H1 (cell line): Measurements from ENCODE around the gene ASAP2. TPM values are rescaled to one million over a fixed set of nuclear protein-coding genes. Genes with fewer than 3 reads are reported as not detected.

Source experiments
- CTCF ChIA-PET: fragments of 300-600 bp; sonication (Branson Sonifier 250); formaldehyde crosslinking; loops from one replicate; lab custom pipeline; 2021; ENCODE audit not compliant: partially characterized antibody; lab: Charles Lee
- POLR2A ChIA-PET: fragments of 300-600 bp; sonication (Branson Sonifier 250); formaldehyde crosslinking; loops from one replicate; lab custom pipeline; 2021; ENCODE audit warnings: inconsistent platforms; ENCODE audit not compliant: partially characterized antibody; lab: Charles Lee
- DNase-seq, 2 experiments: peaks; one replicate each; pipeline versions ENCODE4 v3.0.0 to v3.0.0-alpha.2; 2010 to 2022; ENCODE audit warnings: low spot score in 2 of 2, low read depth in 1 of 2, mixed read lengths in 1 of 2
- FAIRE-seq: peaks from 2 replicates; lab custom pipeline; 2011; peaks lifted over from hg19 to GRCh38; lab: Jason Lieb, UNC
- H2AFZ ChIP-seq: 2 replicates; pipeline ENCODE4 v1.8.1; 2012; ENCODE audit warnings: low read length, inconsistent platforms
- H2AK5ac ChIP-seq: 2 replicates; pipeline ENCODE4 v1.6.1; 2013; ENCODE audit warnings: low read depth, low read length
- H2BK120ac ChIP-seq: replicated peaks from 2 replicates; pipeline ENCODE3; 2013; ENCODE audit warnings: low read depth, low read length, inconsistent platforms
- H2BK12ac ChIP-seq: 2 replicates; pipeline ENCODE4 v1.6.1; 2013; ENCODE audit warnings: low read depth, low read length
- H2BK15ac ChIP-seq: 2 replicates; pipeline ENCODE4 v1.6.1; 2013; ENCODE audit warnings: low read length
- H2BK20ac ChIP-seq: 2 replicates; pipeline ENCODE4 v1.6.1; 2013; ENCODE audit warnings: low read length
- H2BK5ac ChIP-seq: 2 replicates; pipeline ENCODE4 v1.6.1; 2013; ENCODE audit warnings: low read depth, low read length
- H3K14ac ChIP-seq: 2 replicates; pipeline ENCODE4 v1.6.1; 2013; ENCODE audit warnings: inconsistent platforms; ENCODE audit not compliant: insufficient read length
- H3K18ac ChIP-seq: 2 replicates; pipeline ENCODE4 v1.6.1; 2013; ENCODE audit warnings: low read length; ENCODE audit errors: extremely low read depth
- H3K23ac ChIP-seq: 2 replicates; pipeline ENCODE4 v1.6.1; 2013; ENCODE audit warnings: inconsistent platforms; ENCODE audit not compliant: insufficient read length
- H3K23me2 ChIP-seq: 2 replicates; pipeline ENCODE4 v1.6.1; 2013; ENCODE audit warnings: low read depth, low read length
- H3K27ac ChIP-seq: 2 replicates; pipeline ENCODE4 v1.6.1; 2011; ENCODE audit warnings: low read depth, low read length, inconsistent platforms
- H3K27me3 ChIP-seq, 4 experiments: replicated peaks in 1 of 4; 1 replicate in 1 of 4; 2 replicates in 3 of 4; pipeline versions ENCODE4 v1.6.1 to v1.8.1; 2011 to 2013; ENCODE audit warnings: low read length in 3 of 4, mild to moderate bottlenecking in 3 of 4, inconsistent platforms in 2 of 4, mixed read lengths in 2 of 4, moderate library complexity in 1 of 4; ENCODE audit not compliant: control insufficient read depth in 3 of 4, insufficient read depth in 3 of 4; ENCODE audit errors: extremely low read depth in 1 of 4
- H3K36me3 ChIP-seq, 4 experiments: 2 replicates each; pipeline versions ENCODE4 v1.6.1 to v1.8.1; 2011 to 2013; ENCODE audit warnings: mild to moderate bottlenecking in 4 of 4, low read length in 3 of 4, moderate library complexity in 2 of 4, control low read depth in 1 of 4, inconsistent platforms in 1 of 4; ENCODE audit not compliant: insufficient read depth in 4 of 4, control insufficient read depth in 2 of 4
- H3K4ac ChIP-seq: replicated peaks from 2 replicates; pipeline ENCODE3; 2013; ENCODE audit warnings: low read length, low read depth, mixed read lengths, inconsistent platforms; ENCODE audit not compliant: insufficient read length
- H3K4me1 ChIP-seq, 4 experiments: replicated peaks in 1 of 4; 1 replicate in 1 of 4; 2 replicates in 3 of 4; pipeline versions ENCODE4 v1.6.1 to v1.8.1; 2011 to 2013; ENCODE audit warnings: low read length in 3 of 4, inconsistent platforms in 2 of 4, mixed read lengths in 1 of 4; ENCODE audit not compliant: insufficient read depth in 4 of 4, control insufficient read depth in 3 of 4
- H3K4me2 ChIP-seq, 2 experiments: 2 replicates each; pipeline versions ENCODE4 v1.6.1 to v1.8.1; 2011 to 2013; ENCODE audit warnings: low read depth in 2 of 2, low read length in 2 of 2, control low read depth in 1 of 2, inconsistent platforms in 1 of 2, mild to moderate bottlenecking in 1 of 2; ENCODE audit not compliant: insufficient read depth in 1 of 2
- H3K4me3 ChIP-seq, 4 experiments: fragments of 200-600, 300-600 bp in 1 of 4; sonication (generic), shearing (Covaris generic), sonication (Bioruptor Twin) in 1 of 4; 2 replicates each; pipeline versions ENCODE4 v1.5.1 to v1.8.1; 2011 to 2016; ENCODE audit warnings: low read length in 4 of 4, low read depth in 3 of 4, control low read depth in 2 of 4, inconsistent platforms in 2 of 4, mild to moderate bottlenecking in 2 of 4, mixed read lengths in 1 of 4, moderate library complexity in 1 of 4; ENCODE audit not compliant: insufficient read depth in 2 of 4; ENCODE audit errors: extremely low read depth in 1 of 4
- H3K56ac ChIP-seq: replicated peaks from 2 replicates; pipeline ENCODE3; 2013; ENCODE audit warnings: low read depth, mild to moderate bottlenecking, mixed read lengths, low read length, inconsistent platforms; ENCODE audit not compliant: insufficient read length
- H3K79me1 ChIP-seq: 2 replicates; pipeline ENCODE4 v1.6.1; 2013; ENCODE audit warnings: low read depth, low read length, control low read depth
- H3K79me2 ChIP-seq, 2 experiments: 2 replicates each; pipeline versions ENCODE4 v1.6.1 to v1.8.1; 2012 to 2013; ENCODE audit warnings: low read length in 2 of 2, mild to moderate bottlenecking in 2 of 2, inconsistent platforms in 1 of 2; ENCODE audit not compliant: insufficient read depth in 2 of 2, control insufficient read depth in 1 of 2
- H3K9ac ChIP-seq, 4 experiments: replicated peaks in 1 of 4; 1 replicate in 1 of 4; 2 replicates in 3 of 4; pipeline versions ENCODE4 v1.6.1 to v1.8.1; 2011 to 2013; ENCODE audit warnings: low read depth in 3 of 4, low read length in 3 of 4, control low read depth in 2 of 4, mild to moderate bottlenecking in 2 of 4, moderate library complexity in 2 of 4, inconsistent platforms in 1 of 4; ENCODE audit errors: extremely low read depth in 1 of 4
- H3K9me3 ChIP-seq, 2 experiments: 2 replicates each; pipeline versions ENCODE4 v1.6.1 to v1.8.1; 2012 to 2013; ENCODE audit warnings: mild to moderate bottlenecking in 2 of 2, moderate library complexity in 2 of 2, control low read depth in 1 of 2, inconsistent platforms in 1 of 2, low read depth in 1 of 2, low read length in 1 of 2, mixed read lengths in 1 of 2; ENCODE audit not compliant: insufficient read depth in 2 of 2
- H4K20me1 ChIP-seq, 2 experiments: replicated peaks in 1 of 2; 2 replicates each; pipeline versions ENCODE3 to v1.8.1; 2011 to 2013; ENCODE audit warnings: inconsistent platforms in 2 of 2, low read length in 2 of 2, mild to moderate bottlenecking in 1 of 2; ENCODE audit not compliant: insufficient read depth in 2 of 2, control insufficient read depth in 1 of 2
- H4K5ac ChIP-seq: 2 replicates; pipeline ENCODE4 v1.6.1; 2013; ENCODE audit warnings: low read length, low read depth, mixed read lengths, inconsistent platforms; ENCODE audit not compliant: insufficient read length
- H4K8ac ChIP-seq: 2 replicates; pipeline ENCODE4 v1.8.0; 2013; ENCODE audit warnings: mild to moderate bottlenecking, moderate library complexity, low read length, inconsistent platforms; ENCODE audit not compliant: insufficient read depth; ENCODE audit errors: extremely low read depth
- H4K91ac ChIP-seq: replicated peaks from 2 replicates; pipeline ENCODE3; 2013; ENCODE audit warnings: low read length, mixed read lengths, inconsistent platforms; ENCODE audit not compliant: insufficient read length
- BRCA1 ChIP-seq: IDR thresholded peaks from 2 replicates; pipeline ENCODE4 v1.6.1; 2012; ENCODE audit warnings: low read depth, low read length, improper control_type of control experiment
- CBX8 ChIP-seq: fragments of 300-800, 300-1000 bp; sonication (generic); IDR thresholded peaks from 2 replicates; pipeline ENCODE4 v1.7.1; 2016; ENCODE audit warnings: low read depth, low read length, borderline replicate concordance
- CHD1 ChIP-seq: IDR thresholded peaks from 2 replicates; pipeline ENCODE4 v1.6.1; 2012; ENCODE audit warnings: low read depth, low read length, improper control_type of control experiment
- GTF2F1 ChIP-seq: IDR thresholded peaks from 2 replicates; pipeline ENCODE4 v1.6.1; 2012; ENCODE audit warnings: low read depth, low read length, improper control_type of control experiment, borderline replicate concordance
- HDAC2 ChIP-seq, 2 experiments: fragments of 300-600 bp in 1 of 2; sonication (generic) in 1 of 2; IDR thresholded peaks; 2 replicates each; pipeline ENCODE4 v1.6.1; 2011 to 2012; ENCODE audit warnings: low read depth in 2 of 2, low read length in 2 of 2, mild to moderate bottlenecking in 2 of 2, moderate library complexity in 2 of 2, borderline replicate concordance in 1 of 2, inconsistent platforms in 1 of 2
- KDM1A ChIP-seq: fragments of 200-600, 300-600 bp; sonication (generic); IDR thresholded peaks from 2 replicates; pipeline ENCODE4 v1.7.1; 2016; ENCODE audit warnings: mild to moderate bottlenecking, low read length, borderline replicate concordance
- POLR2A ChIP-seq, 2 experiments: IDR thresholded peaks; 1 replicate in 1 of 2; 2 replicates in 1 of 2; pipeline ENCODE4 v1.6.1; 2011; ENCODE audit warnings: low read depth in 2 of 2, low read length in 2 of 2, mild to moderate bottlenecking in 2 of 2; ENCODE audit errors: control extremely low read depth in 1 of 2
- RAD21 ChIP-seq, 2 experiments: IDR thresholded peaks in 1 of 2; conservative IDR thresholded peaks in 1 of 2; 2 replicates each; pipeline ENCODE4 v1.6.1; 2011; ENCODE audit warnings: low read depth in 2 of 2, low read length in 2 of 2, improper control_type of control experiment in 1 of 2, inconsistent platforms in 1 of 2, mild to moderate bottlenecking in 1 of 2, moderate library complexity in 1 of 2
- RFX5 ChIP-seq: IDR thresholded peaks from 2 replicates; pipeline ENCODE4 v1.6.1; 2011; ENCODE audit warnings: low read depth, low read length, improper control_type of control experiment, borderline replicate concordance
- SRF ChIP-seq: IDR thresholded peaks from 2 replicates; pipeline ENCODE4 v1.6.1; 2011; ENCODE audit warnings: mild to moderate bottlenecking, low read depth, low read length, moderate library complexity
- TAF1 ChIP-seq: IDR thresholded peaks from 2 replicates; pipeline ENCODE4 v1.6.1; 2011; ENCODE audit warnings: mild to moderate bottlenecking, low read depth, low read length
- WGBS, 2 experiments: shearing (Covaris generic) in 1 of 2; methylation state at CpG; one replicate each; pipeline versions ENCODE4 v1.1.6 to v1.1.7; 2013 to 2015; ENCODE audit warnings: low lambda C conversion rate in 2 of 2, mixed read lengths in 2 of 2, inconsistent platforms in 1 of 2, low coverage in 1 of 2, missing lambda C conversion rate in 1 of 2; ENCODE audit not compliant: insufficient replicate concordance in 2 of 2, insufficient coverage in 1 of 2, insufficient read length in 1 of 2; ENCODE audit errors: extremely low coverage in 1 of 2, missing lambda C conversion rate in 1 of 2; 5-methylcytosine and 5-hydroxymethylcytosine counted together
- polyA plus RNA-seq, 7 experiments: library from polyadenylated mRNA; depleted of rRNA in 3 of 7; stranded (reverse) in 5 of 7; unstranded in 2 of 7; fragments of >200 nt in 5 of 7; fragments of 200-250 nt in 2 of 7; gene quantifications; 1 replicate in 5 of 7; 2 replicates in 1 of 7; 4 replicates in 1 of 7; pipeline versions ENCODE4 v1.2.1 to v1.2.3, GENCODE V29; 2011 to 2013; ENCODE audit warnings: missing spikeins in 2 of 7, mixed read lengths in 2 of 7
- total RNA-seq: library from RNA; stranded (reverse); fragmentation: NEBNext Ultra II Directional; extraction: Animal tissue kit (Norgen Biotek cat#: 25700); gene quantifications from 2 replicates; pipeline ENCODE4 v1.2.1, GENCODE V29; 2021
- TF ChIP-seq, protein P1 (sequence below): IDR thresholded peaks from 2 replicates; pipeline ENCODE4 v1.6.1; 2012; ENCODE audit warnings: inconsistent platforms
- TF ChIP-seq, protein P2 (sequence below): IDR thresholded peaks from 2 replicates; pipeline ENCODE4 v1.6.1; 2011; ENCODE audit warnings: low read depth, mild to moderate bottlenecking, low read length; ENCODE audit not compliant: insufficient read depth

ASAP2 gene
- total and polyA plus RNA-seq, 2 of the 8 experiments (the other 6 are each of a cell fraction or from before 2014, with no cell fraction given), result 10.2 to 18.7 TPM

DNA sequence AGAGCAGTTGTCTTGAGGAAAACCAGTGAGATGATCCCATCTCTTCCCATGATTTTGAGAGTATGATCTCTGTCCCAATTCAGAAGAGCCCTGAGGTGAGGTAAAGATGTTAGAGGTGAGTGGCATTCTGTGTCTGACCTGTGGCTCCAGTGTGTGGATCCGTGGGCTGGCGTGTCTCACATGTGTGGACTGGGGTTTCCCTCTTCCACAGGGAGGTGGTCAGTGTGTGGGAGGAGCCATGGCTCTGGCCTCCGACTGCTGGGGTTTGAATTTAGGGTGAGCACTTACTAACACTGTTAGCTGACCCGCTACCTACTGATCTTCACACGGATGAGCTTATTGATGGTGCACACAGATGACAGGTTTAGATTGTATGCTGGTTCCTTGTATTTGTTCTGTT, 31.2 kb downstream of the ASAP2 start:
- Histone ChIP-seq H3K9me3 (no peaks in the 10 kb centered on the region), H3K18ac (no peak overlapping the region), H3K79me1 (peaks cover 7% of the 10 kb centered on the region), H2BK5ac (no peak overlapping the region), H4K8ac (no peak overlapping the region), H3K36me3 (no peaks in the 10 kb centered on the region), H3K4me3 (no peak overlapping the region), H2AFZ (no peak overlapping the region), H2BK15ac (no peak overlapping the region), H3K14ac (no peak overlapping the region), H3K4me2 (no peak overlapping the region), H3K56ac (no peak overlapping the region), H3K4me1 (peaks cover 0 to 2% (median 0%) of the 10 kb centered on the region in 4 experiments; a peak in 2 of 7 replicates), H3K9ac (no peak overlapping the region), H2BK12ac (no peak overlapping the region), H4K20me1 (peaks cover 2 to 3% of the 10 kb centered on the region in 2 experiments), H3K23me2 (no peaks in the 10 kb centered on the region), H3K27ac (no peak overlapping the region), H3K23ac (no peak overlapping the region), H2BK120ac (no peak overlapping the region), H4K91ac (no peak overlapping the region), H3K79me2 (peaks cover 0 to 63% of the 10 kb centered on the region in 2 experiments; a peak in 2 of 4 replicates), H4K5ac (no peak overlapping the region), H3K4ac (no peak overlapping the region), H2BK20ac (no peak overlapping the region), H2AK5ac (no peak overlapping the region), H3K27me3 (no peaks in the 10 kb centered on the region; a peak in 1 of 7 replicates)
- ChIA-PET POLR2A (no interaction called here), CTCF (interaction anchor here (0.9 to 1.1 kb wide), 2 partner anchors 15 to 21 kb away, joined by 3 to 4 read pairs; no protein-coding TSS in a partner anchor)
- no peak for DNase-seq
- WGBS, 2 experiments, result 85% methylated on average over 5 of the region's 5 CpGs; no CpG with 5 or more reads in 1 of the 2 experiments
- no peak for FAIRE-seq
- TF ChIP-seq GTF2F1 (no peak), RFX5 (no peak), CBX8 (no peak), TAF1 (no peak), KDM1A (no peak), RAD21 (IDR thresholded peaks at IDR 0.05 in 1 of 2, conservative IDR thresholded peaks at IDR 0.05 in 1 of 2; ENCODE audit: low read depth in 2 of 2, low read length in 2 of 2) (no peak), CHD1 (no peak), POLR2A (IDR thresholded peaks at IDR 0.05; ENCODE audit: control extremely low read depth in 1 of 2, low read depth in 2 of 2, low read length in 2 of 2) (no peak), BRCA1 (no peak), HDAC2 (IDR thresholded peaks at IDR 0.05; ENCODE audit: borderline replicate concordance in 1 of 2, low read depth in 2 of 2, low read length in 2 of 2) (no peak), SRF (no peak)
- TF ChIP-seq, protein P1, sequence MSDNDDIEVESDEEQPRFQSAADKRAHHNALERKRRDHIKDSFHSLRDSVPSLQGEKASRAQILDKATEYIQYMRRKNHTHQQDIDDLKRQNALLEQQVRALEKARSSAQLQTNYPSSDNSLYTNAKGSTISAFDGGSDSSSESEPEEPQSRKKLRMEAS, result no peak
- TF ChIP-seq, protein P2, sequence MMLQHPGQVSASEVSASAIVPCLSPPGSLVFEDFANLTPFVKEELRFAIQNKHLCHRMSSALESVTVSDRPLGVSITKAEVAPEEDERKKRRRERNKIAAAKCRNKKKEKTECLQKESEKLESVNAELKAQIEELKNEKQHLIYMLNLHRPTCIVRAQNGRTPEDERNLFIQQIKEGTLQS, result no peak
